Femur (tissue), 1 donor: ENCODE results near the gene USP9Y.

Experiments used
- DNase-seq: peaks from one replicate; pipeline ENCODE4 v3.0.0-alpha.2; 2017

Gene USP9Y

GRCh38 chrY:12808046-12808445, 107.0 kb downstream of the USP9Y start:
- DNase-seq: no peak

- no peak for DNase-seq
Observed at GRCh38 chrY:12809034-12809433, 108.0 kb downstream of the USP9Y start.

- DNase-seq: no peak
Observed at GRCh38 chrY:12823408-12823807, 122.4 kb downstream of the USP9Y start.

- DNase-seq: no peak
Observed at GRCh38 chrY:12826791-12827190, 125.8 kb downstream of the USP9Y start.

- DNase-seq: no peak
Observed at GRCh38 chrY:12833284-12833683, 132.3 kb downstream of the USP9Y start.

DNA sequence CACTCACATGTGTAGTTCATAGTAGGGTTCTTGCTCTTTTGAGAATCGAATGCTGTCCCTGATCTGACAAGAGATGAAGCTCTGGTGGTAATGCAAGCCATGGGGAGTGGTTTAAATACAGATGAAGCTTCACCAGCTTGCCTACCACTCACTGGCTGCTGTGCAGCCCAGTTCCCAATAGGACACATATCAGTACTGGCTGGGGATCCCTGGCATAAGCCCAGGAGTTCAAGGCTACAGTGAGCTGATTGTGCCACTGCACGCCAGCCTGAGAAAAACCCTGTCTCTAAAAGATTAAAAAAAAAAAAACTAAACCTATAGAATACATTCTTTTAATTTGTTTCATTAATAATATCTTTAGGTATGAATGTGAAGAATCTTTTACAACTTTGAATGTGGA, 136.5 kb downstream of the USP9Y start:
- DNase-seq: no peak

DNA sequence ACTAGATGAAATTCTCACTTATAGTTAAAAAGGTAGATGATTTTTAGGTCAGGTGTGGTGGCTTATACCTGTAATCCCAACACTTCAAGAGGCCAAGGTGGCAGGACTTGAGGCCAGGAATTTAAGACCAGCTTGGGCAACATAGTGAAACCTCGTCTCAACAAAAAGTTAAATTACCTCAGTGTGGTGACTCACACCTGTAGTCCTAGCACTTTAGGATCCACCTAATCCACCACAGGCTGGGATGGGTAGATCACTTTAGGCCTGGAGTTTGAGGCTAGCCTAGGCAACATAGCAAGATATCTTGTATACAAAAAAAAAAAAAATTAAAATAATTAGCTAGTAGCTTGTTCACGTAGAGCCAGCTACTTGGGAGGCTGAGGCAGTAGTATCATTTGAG, 140.3 kb downstream of the USP9Y start:
- no peak for DNase-seq

- DNase-seq: no peak
Observed at GRCh38 chrY:12846793-12847192, 145.8 kb downstream of the USP9Y start.

DNA sequence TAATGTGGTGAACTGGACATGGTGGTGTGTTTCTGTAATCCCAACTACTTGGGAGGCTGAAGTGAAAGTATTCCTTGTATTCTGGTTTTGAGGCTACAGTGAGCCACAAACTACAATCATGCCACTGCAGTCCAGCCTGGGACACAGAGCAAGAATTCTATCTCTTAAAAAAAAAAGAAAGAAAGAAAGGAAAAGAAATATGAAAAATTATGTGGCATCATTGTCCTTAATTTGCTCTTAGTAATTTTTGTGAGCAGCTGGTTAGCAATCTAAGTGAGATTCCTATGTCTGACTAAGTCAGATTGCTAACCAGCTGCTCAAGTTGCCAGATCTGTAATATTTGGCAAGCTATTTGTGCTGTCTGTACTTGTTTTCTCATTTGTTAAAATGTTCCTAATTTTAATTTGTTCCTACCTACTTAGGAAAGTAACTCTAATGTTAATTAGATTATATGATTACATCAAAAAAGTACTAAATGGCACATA, 154.8 kb downstream of the USP9Y start:
- DNase-seq: no peak

DNA sequence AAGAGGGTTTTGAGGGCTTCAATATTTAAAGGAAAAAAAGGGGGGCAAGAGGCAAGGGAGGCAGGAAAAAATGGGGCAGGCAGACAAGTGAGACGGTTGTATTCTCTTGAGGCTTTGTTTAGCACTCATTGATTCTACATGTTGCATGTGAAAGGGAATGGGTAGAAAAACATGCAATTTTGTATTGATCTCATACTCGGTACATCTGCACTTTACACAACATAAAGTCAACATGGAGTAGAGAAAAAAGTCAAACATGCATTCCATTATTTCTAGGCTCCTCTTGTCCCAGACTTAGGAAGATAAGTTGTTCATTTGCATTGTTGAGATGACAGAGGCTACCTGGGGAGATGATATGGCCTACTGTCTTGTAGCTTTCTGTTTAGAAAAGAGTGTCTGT, 166.9 kb downstream of the USP9Y start:
- no peak for DNase-seq

- no peak for DNase-seq
Observed at GRCh38 chrY:12896973-12897372, 195.9 kb downstream of the USP9Y start.

DNA sequence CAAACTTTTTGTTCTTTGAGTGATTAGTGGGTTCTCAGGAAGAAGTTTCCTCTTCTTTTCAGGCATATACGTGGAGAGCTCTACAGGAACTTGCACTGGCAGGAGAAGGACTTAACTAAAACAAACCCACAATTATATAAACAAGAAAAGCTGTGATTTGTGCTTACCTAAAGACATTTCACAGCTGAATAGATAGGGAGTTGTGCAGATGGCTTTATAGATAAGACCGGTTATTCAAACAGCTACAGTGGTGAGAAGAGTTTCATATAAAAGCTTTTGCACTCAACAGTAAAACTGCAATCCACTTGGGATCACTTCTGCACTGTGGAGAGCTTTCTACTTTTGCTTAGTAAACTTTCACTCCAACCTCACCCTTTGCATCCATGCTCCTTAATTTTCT, 197.6 kb downstream of the USP9Y start:
- no peak for DNase-seq

GRCh38 chrY:12904618-12905516, 203.8 kb downstream of the USP9Y start, which contains the start of gene DDX3Y:
Gene DDX3Y (plus strand): TSS chrY:12904868. CDS start chrY:12904937, 69 bp downstream.
- no peak for DNase-seq

GRCh38 chrY:12905517-12905872, 204.5 kb downstream of the USP9Y start:
- DNase-seq: no peak

DNA sequence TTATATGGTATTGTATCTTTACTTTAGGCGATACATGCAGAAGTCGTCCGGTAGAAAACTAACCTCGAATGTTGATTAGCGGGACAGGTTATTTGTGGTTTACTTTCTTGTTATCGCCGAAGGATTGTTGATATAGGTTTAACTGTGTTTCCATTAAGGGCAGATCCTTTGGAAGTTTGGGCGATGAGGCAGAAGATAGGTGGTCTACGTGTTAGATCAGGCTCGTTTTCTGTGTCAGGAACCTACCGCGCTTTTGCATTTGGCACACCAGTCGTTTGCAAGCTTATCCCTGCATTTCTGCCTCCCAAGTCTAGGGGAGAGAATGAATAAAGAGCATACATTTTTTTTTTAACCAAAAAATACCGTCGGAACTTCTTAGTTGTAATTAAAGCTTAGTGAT, 204.9 kb downstream of the USP9Y start:
- no peak for DNase-seq
